Activated T-helper 1 cell treated with Interleukin-2 at 50 U/mL for 16 hours (primary cell): ENCODE results near the gene SUMO3.

Source experiments
- DNase-seq: peaks from one replicate; pipeline ENCODE4 v3.0.0-alpha.2; 2020; ENCODE audit warnings: low read depth

The SUMO3 gene

GRCh38 chr21:44778499-44778911, 39.4 kb downstream of the SUMO3 start:
- no peak for DNase-seq

GRCh38 chr21:44778094-44778493, 39.8 kb downstream of the SUMO3 start:
- DNase-seq, result no peak

DNA sequence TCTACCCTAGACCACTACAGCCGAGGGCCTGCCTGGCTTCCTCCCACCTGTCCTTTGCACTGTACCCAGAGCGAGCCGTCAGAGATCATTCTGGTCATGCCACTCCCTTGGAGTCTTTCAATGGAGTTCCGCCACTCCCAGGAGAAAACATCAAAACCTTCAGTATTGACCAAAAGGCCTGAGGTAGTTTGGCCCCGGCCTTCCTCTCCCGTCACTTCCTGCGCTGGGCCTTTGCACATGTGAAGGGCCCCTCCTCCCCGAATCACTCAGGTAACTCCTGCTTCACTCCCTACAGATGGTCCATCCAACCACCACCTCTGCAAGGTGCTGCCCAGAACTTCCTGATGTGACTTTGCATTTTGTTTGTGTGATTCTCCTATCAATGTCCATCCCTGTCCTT, 42.9 kb downstream of the SUMO3 start:
- DNase-seq, result no peak

- no peak for DNase-seq
These were observed 44.5 kb downstream of the SUMO3 start for GRCh38 chr21:44773291-44773932.

DNA sequence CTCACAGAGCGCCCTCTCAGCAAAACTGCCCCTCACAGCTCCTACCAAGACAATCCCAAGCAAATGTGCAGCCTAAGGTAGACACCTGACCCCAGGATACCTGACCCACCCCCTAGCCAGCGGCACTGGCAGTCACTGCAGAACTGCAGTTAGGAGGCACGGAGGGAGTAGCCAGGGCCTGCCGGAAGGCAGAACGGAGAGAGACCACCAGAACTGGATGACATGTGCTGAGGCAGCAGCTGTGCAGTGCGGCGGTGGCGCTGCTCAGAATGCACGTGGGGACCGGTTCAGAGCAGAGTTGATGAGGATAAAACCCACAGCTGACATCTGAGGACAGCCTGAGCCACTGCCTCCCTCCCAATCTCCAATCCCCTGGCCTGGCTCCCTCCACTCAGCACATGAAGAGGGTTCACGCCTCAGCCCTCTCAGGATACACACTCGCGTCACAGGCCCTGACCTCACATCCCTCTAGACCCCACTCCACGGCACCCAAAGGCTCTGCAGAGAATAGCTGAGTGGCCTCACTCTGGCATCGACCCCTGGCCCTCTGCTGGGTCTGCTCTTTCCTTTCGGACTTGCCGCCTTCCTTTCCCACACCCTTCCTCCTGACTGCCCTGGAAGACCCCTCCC, 45.9 kb downstream of the SUMO3 start:
- no peak for DNase-seq

DNA sequence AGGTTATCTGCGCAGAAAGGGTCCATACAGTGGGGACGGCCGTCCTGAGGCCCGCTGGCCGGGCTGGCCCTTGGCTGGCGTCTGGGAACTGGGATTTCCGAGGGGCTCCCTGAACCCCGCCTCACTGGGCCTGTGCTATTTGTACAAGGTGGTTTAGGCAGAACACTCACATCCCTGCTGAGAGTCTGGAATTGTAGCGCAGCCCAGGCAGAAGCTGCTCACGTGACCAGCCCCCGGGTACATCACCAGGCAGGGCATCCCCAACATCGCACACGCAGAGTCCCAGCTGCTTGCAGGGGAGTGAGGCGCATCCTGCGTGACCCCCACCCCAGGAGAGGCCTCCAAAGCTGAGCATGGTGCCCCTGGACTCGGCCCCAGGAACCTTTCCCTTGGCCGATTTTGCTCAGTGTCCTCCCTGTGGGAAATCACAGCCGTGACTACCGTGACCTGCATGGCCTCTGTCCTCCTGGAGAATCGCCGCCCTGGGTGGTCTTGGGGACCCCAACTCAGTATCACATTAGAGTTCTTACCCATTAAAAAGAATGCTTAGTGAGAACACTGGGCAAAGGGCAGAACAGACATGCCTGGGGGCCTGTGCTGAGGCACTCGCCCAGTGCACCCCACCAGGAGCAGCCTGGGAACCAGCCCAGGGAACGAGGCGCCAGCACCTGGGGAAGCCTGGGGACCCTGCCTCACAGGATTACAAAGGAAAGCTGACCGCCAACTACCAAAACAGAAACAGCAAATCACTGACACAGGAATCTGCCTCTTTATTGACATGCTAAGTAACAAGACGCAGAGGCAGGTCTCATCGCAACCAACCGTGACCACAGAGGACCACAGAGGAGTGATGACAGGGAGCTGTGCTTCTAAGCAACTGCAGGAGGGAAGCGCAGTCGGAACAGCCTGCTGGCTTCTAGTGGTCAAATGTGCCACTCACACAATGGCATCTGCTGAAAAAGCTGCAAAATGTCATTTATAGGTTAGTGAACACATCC, 49.7 kb downstream of the SUMO3 start:
- DNase-seq, result no peak

DNA sequence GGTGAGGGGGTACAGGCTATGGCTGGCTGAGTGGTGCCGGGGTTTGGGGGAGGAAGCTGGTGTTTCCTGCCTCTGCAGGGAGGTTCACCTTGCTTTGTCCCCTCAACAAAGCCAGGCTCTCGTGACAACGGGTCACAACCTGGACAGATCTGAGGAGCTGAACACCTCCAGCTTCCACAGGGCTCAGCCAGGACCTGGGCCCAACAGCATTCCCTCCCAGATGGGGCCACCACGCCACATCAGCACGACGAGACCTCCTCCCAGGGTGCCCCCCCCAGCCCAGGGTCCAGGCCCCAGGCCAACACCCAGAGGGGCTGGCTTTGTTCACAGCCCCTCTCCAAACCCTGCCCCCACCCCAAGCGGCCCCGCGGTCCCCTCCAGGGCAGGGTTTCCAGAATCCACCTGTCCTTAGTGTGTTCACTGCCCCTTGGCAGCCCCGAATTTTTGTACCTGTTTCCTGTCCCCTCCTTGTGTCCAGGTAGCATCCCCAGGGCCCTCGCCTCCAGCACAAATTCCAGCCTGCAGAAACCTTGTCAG, 51.0 kb downstream of the SUMO3 start:
- DNase-seq, result no peak

DNA sequence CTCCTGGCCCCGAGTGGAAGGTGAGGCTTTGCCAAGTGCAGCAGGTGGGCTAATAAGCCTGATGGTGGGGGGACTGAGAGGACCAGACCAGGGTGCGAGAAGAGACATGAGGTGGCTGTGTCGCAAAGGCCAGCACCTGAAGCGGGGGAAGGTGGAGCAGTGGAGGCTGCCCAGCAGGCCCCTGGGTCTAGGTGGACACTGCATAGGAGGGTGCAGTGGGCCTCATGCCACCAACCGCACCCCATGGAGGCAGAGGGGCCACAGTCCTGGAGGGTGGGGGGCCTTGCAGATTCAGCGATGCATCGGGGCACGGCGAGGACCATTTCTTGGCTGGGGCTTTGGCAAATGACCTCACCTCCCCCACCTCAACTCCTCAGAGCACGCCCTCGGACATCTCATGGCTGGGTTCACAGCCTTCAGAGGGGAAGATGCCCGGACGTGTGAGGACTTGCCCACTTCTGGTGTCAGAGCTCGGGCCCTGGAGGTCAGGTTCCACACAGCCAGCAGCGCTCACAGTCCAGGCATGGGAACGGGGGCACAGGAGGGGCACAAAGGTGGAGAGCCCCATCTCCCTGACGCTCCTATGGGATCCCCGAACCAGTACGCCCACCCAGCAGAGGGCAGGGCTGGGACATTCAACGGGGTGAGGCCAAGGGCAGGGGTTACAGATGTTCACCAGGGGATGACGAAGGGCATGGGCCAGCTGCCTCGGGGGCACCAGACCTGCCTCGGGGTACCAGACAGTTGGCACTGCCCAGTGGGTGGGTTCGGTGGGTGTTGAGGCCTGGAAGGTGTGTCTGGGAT, 51.6 kb downstream of the SUMO3 start:
- no peak for DNase-seq

- DNase-seq, result peak; percentile 18
These were observed 52.4 kb downstream of the SUMO3 start for GRCh38 chr21:44765231-44766013.

GRCh38 chr21:44764319-44765230, 53.3 kb downstream of the SUMO3 start:
- no peak for DNase-seq

- DNase-seq, result no peak
These were observed 54.2 kb downstream of the SUMO3 start for GRCh38 chr21:44763451-44764318.

GRCh38 chr21:44763050-44763378, 54.8 kb downstream of the SUMO3 start:
- DNase-seq, result no peak

GRCh38 chr21:44762221-44763049, 55.4 kb downstream of the SUMO3 start:
- DNase-seq, result no peak

- no peak for DNase-seq
These were observed 56.1 kb downstream of the SUMO3 start for GRCh38 chr21:44761747-44762208.

DNA sequence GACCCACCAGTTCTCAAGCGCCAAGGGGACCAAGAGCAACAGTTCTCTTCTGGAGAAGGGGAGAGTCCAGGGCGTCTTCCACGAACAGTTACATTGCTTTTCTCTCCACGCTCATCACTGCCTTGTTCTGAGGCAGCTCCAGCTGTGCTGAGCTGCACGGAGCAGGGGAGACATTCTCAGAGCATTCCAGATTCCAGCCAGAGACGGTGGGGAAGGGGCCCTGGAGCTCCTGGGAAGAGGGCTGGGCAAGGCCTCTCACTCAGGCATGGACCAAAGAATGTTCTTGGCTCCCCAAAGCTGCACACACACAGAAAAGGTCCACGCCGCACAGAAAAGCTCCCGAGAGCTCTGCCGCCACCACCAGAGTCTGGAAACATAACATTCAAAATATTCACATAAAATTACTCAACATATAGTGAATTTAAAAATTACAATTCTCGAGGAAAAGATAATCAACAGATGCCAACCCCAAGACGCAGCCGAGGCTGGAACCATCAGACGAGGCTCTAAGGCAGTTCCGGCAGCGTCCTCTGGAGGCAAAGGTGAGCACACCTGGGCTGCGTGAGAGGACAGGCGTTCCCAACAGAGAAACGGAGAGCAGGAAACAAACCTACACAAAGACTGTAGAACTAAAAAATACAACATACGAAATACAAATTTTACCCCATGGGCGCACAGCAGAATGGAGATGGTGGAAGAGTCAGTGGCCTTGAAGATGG, 56.7 kb downstream of the SUMO3 start:
- no peak for DNase-seq

- DNase-seq, result no peak
These were observed 57.5 kb downstream of the SUMO3 start for GRCh38 chr21:44760376-44760775.

DNA sequence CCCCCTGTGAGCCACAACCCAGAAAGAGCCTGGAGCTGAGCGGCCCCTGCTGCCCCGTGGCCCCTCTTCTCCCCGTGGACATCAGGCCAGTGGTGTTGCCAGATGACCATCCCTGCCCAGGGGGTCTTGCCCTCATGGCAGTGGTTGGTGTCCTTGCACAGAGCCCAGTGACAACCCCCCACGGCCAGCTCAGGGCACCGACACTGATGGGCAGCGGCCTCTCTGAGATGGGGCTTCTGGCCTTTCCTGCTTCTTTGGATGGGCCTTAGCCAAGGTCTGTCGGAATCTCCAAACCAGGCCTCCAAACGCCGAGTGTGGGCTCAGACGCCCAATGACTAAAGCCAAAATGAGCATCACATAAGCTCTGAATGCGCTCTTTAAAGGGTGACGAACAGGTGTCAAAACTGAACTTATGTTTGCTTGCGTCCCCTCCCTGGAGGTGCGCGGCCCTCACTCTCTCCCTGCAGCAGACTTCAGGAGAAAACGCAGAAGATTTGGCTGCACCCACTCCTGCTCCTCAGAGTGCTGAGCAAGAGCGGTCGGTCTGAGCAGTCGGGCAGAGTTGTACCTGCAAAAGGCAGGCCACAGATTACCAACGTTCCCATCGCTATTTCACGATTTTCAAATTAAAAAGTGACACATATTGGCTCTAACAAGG, 58.1 kb downstream of the SUMO3 start:
- DNase-seq, result no peak
